ENCODE measurements around the gene SRPX.

Gene SRPX

GRCh38 chrX:38220415-38221390, at the start of gene SRPX:
Gene SRPX (minus strand): TSS chrX:38220871. CDS start chrX:38220792, 79 bp downstream.
- TF ChIP-seq CTCF (conservative IDR thresholded peaks at IDR 0.05) = peak; percentile 2; the same call in 1 of the 2 replicates
- H3K27ac ChIP-seq = no peak within 1 kb of the TSS

GRCh38 chrX:38268011-38268410, 47.3 kb upstream of the SRPX start:
- no peak for TF ChIP-seq CTCF (conservative IDR thresholded peaks at IDR 0.05)
- H3K27ac ChIP-seq = no peak overlapping the region

GRCh38 chrX:38262715-38263620, 42.3 kb upstream of the SRPX start:
- no peak for TF ChIP-seq CTCF (conservative IDR thresholded peaks at IDR 0.05)
- peak overlapping the region; percentile 41 for H3K27ac ChIP-seq

GRCh38 chrX:38260231-38260630, 39.6 kb upstream of the SRPX start:
- TF ChIP-seq CTCF (conservative IDR thresholded peaks at IDR 0.05) = peak; percentile 35
- H3K27ac ChIP-seq = no peak overlapping the region

GRCh38 chrX:38256019-38256418, 35.3 kb upstream of the SRPX start:
- no peak for TF ChIP-seq CTCF (conservative IDR thresholded peaks at IDR 0.05)

GRCh38 chrX:38249965-38250364, 29.3 kb upstream of the SRPX start:
- no peak overlapping the region for H3K27ac ChIP-seq
- no peak for TF ChIP-seq CTCF (conservative IDR thresholded peaks at IDR 0.05)

More at GRCh38 chrX:38256019-38256418, 35.3 kb upstream of the SRPX start:
- H3K27ac ChIP-seq = no peak overlapping the region

GRCh38 chrX:38247051-38247450, 26.4 kb upstream of the SRPX start:
- no peak for TF ChIP-seq CTCF (conservative IDR thresholded peaks at IDR 0.05)
- H3K27ac ChIP-seq = no peak overlapping the region
